GM12873 (cell line): ENCODE results near the gene CROCC2.

Experiments
- CTCF ChIP-seq: IDR thresholded peaks from 2 replicates; pipeline ENCODE4 v1.5.1; 2012; ENCODE audit warnings: low read depth, mild to moderate bottlenecking, moderate library complexity, low read length, control low read depth; ENCODE audit not compliant: insufficient read depth; ENCODE audit errors: missing control alignments

The CROCC2 gene

GRCh38 chr2:240993446-240994170 lies 87.5 kb downstream of the CROCC2 start:
- no peak for TF ChIP-seq CTCF

GRCh38 chr2:240994171-240994896 lies 88.2 kb downstream of the CROCC2 start:
- TF ChIP-seq CTCF, result no peak

- no peak for TF ChIP-seq CTCF
Measured at GRCh38 chr2:240995041-240996021, 89.2 kb downstream of the CROCC2 start.

GRCh38 chr2:240996161-240996833 lies 90.2 kb downstream of the CROCC2 start:
- TF ChIP-seq CTCF, result no peak

GRCh38 chr2:240996834-240997140 lies 90.7 kb downstream of the CROCC2 start:
- no peak for TF ChIP-seq CTCF

GRCh38 chr2:240997141-240997855 lies 91.2 kb downstream of the CROCC2 start:
- no peak for TF ChIP-seq CTCF
